WTC11 (cell line): ENCODE data around the gene BEND5. TPM values are rescaled to one million over a fixed set of nuclear protein-coding genes. Genes with fewer than 3 reads are reported as not detected.

Experiments used
- ATAC-seq: fragments of 200-7000 bp; cut with Tn5 transposase; 2 replicates; pipeline ENCODE4 v1.10.0; 2021; ENCODE audit warnings: mild to moderate bottlenecking, moderate library complexity
- CTCF ChIA-PET: fragments of 300-600 bp; sonication (Branson Sonifier 250); formaldehyde crosslinking; loops from one replicate; lab custom pipeline; 2021; ENCODE audit warnings: antibody characterized with exemption; lab: Charles Lee
- POLR2A ChIA-PET: fragments of 350-600 bp; sonication (Branson Sonifier 250); formaldehyde crosslinking; loops from one replicate; lab custom pipeline; 2021; ENCODE audit warnings: antibody characterized with exemption; lab: Charles Lee
- DNase-seq: peaks from one replicate; pipeline ENCODE4 v3.0.0; 2021; ENCODE audit warnings: low spot score
- H3K27ac Mint-ChIP-seq: 2 replicates; pipeline ENCODE4 v1.8.0; 2021; ENCODE audit warnings: mixed read lengths
- H3K27me3 Mint-ChIP-seq: 2 replicates; pipeline ENCODE4 v1.8.0; 2021; ENCODE audit warnings: low read depth, mild to moderate bottlenecking, moderate library complexity, mixed read lengths
- H3K36me3 Mint-ChIP-seq: 2 replicates; pipeline ENCODE4 v1.8.0; 2021; ENCODE audit warnings: mixed read lengths
- H3K4me1 Mint-ChIP-seq: 2 replicates; pipeline ENCODE4 v1.8.0; 2022; ENCODE audit warnings: mixed read lengths
- H3K4me3 Mint-ChIP-seq: 2 replicates; pipeline ENCODE4 v1.8.0; 2021; ENCODE audit warnings: mild to moderate bottlenecking, moderate library complexity, mixed read lengths
- H3K9me3 Mint-ChIP-seq: 2 replicates; pipeline ENCODE4 v1.8.0; 2021; ENCODE audit warnings: mixed read lengths
- AR ChIP-seq: fragments of 250-450 bp; sonication (Bioruptor Pico); IDR thresholded peaks from 2 replicates; pipeline ENCODE4 v1.9.0; 2021; ENCODE audit warnings: mild to moderate bottlenecking
- CBFB ChIP-seq: sonication (generic); formaldehyde crosslinking; IDR thresholded peaks from 2 replicates; pipeline ENCODE4 v1.8.1; 2022; ENCODE audit warnings: mild to moderate bottlenecking, low read depth, missing genetic modification reagents
- CREB1 ChIP-seq: sonication (generic); formaldehyde crosslinking; IDR thresholded peaks from 2 replicates; pipeline ENCODE4 v1.8.0; 2023; ENCODE audit warnings: mild to moderate bottlenecking, missing genetic modification reagents
- ERG ChIP-seq: fragments of 250-450 bp; sonication (Bioruptor Pico); IDR thresholded peaks from 2 replicates; pipeline ENCODE4 v1.8.0; 2021; ENCODE audit warnings: mild to moderate bottlenecking
- ESRRA ChIP-seq: sonication (generic); formaldehyde crosslinking; IDR thresholded peaks from 2 replicates; pipeline ENCODE4 v1.8.1; 2022; ENCODE audit warnings: mild to moderate bottlenecking, missing genetic modification reagents, borderline replicate concordance
- FOXP4 ChIP-seq: sonication (generic); formaldehyde crosslinking; IDR thresholded peaks from 2 replicates; pipeline ENCODE4 v1.8.0; 2022; ENCODE audit warnings: mild to moderate bottlenecking, missing genetic modification reagents
- HMGXB4 ChIP-seq: sonication (generic); formaldehyde crosslinking; IDR thresholded peaks from 2 replicates; pipeline ENCODE4 v1.8.1; 2023; ENCODE audit warnings: mild to moderate bottlenecking, moderate library complexity, missing genetic modification reagents
- NFE2L1 ChIP-seq: sonication (generic); formaldehyde crosslinking; IDR thresholded peaks from 2 replicates; pipeline ENCODE4 v1.8.1; 2023; ENCODE audit warnings: missing genetic modification reagents
- NR2C2 ChIP-seq: sonication (generic); formaldehyde crosslinking; IDR thresholded peaks from 2 replicates; pipeline ENCODE4 v1.8.0; 2022; ENCODE audit warnings: mild to moderate bottlenecking, missing genetic modification reagents
- SMAD4 ChIP-seq: sonication (generic); formaldehyde crosslinking; IDR thresholded peaks from 2 replicates; pipeline ENCODE4 v1.8.0; 2022; ENCODE audit warnings: mild to moderate bottlenecking, missing genetic modification reagents
- SOX15 ChIP-seq: fragments of 250-450 bp; sonication (Bioruptor Pico); IDR thresholded peaks from 2 replicates; pipeline ENCODE4 v1.9.0; 2021; ENCODE audit warnings: mild to moderate bottlenecking
- STAT6 ChIP-seq: sonication (generic); formaldehyde crosslinking; conservative IDR thresholded peaks from 2 replicates; pipeline ENCODE4 v1.8.1; 2023; ENCODE audit warnings: mild to moderate bottlenecking, low read depth, missing genetic modification reagents, moderate library complexity
- TP53 ChIP-seq: sonication (generic); formaldehyde crosslinking; IDR thresholded peaks from 2 replicates; pipeline ENCODE4 v1.8.1; 2023; ENCODE audit warnings: mild to moderate bottlenecking, missing genetic modification reagents
- ZNF219 ChIP-seq: sonication (generic); formaldehyde crosslinking; IDR thresholded peaks from 2 replicates; pipeline ENCODE4 v1.8.0; 2023; ENCODE audit warnings: missing genetic modification reagents, mild to moderate bottlenecking, borderline replicate concordance
- ZNF512 ChIP-seq: sonication (generic); formaldehyde crosslinking; IDR thresholded peaks from 2 replicates; pipeline ENCODE4 v1.8.1; 2022; ENCODE audit warnings: missing genetic modification reagents, borderline replicate concordance
- total RNA-seq: library from RNA; stranded (reverse); gene quantifications from 3 replicates; pipeline ENCODE4 v1.2.3, GENCODE V29; 2021

The BEND5 gene
- total RNA-seq, 1 experiment from 2014 or later: 4.9 TPM

GRCh38 chr1:48803474-48803873 is 26.8 kb upstream of the BEND5 start:
- DNase-seq (no peak), ATAC-seq (no peak)
- H3K9me3 Mint-ChIP-seq: 0 out of 2 replicates have a peak, but pooled peaks cover 5% of the 10 kb centered on the region
- POLR2A ChIA-PET: no interaction called here
- no peak for TF ChIP-seq AR
- no peak for TF ChIP-seq NFE2L1
- TF ChIP-seq ZNF219 (CRISPR knock-in tag): no peak
- no peak for TF ChIP-seq CREB1 (CRISPR knock-in tag)
- TF ChIP-seq TP53: no peak
- no peak for TF ChIP-seq ERG (CRISPR knock-in tag)
- no peak for TF ChIP-seq ZNF512 (CRISPR knock-in tag)
- no peak for TF ChIP-seq SOX15
- TF ChIP-seq HMGXB4 (CRISPR knock-in tag): no peak
- no peak for TF ChIP-seq NR2C2 (CRISPR knock-in tag)
- TF ChIP-seq CBFB: no peak
- no peak for TF ChIP-seq SMAD4
- TF ChIP-seq STAT6 (CRISPR knock-in tag): no peak
- TF ChIP-seq ESRRA (CRISPR knock-in tag): no peak
- no peak for TF ChIP-seq FOXP4 (CRISPR knock-in tag)
- no peak overlapping the region for H3K27ac Mint-ChIP-seq
- CTCF ChIA-PET: interaction anchor here (0.8 kb wide), 1 partner anchor 14 kb away, joined by 3 read pairs; no protein-coding TSS in a partner anchor
- no peaks in the 10 kb centered on the region for H3K36me3 Mint-ChIP-seq
- H3K4me1 Mint-ChIP-seq: peaks cover 5% of the 10 kb centered on the region
- no peak overlapping the region for H3K4me3 Mint-ChIP-seq
- H3K27me3 Mint-ChIP-seq: no peaks in the 10 kb centered on the region; the same call in none of the 2 replicates
